NCI-H2227 (cell line): ENCODE data around the gene RAB11FIP4.

Experiments used
- DNase-seq: peaks from one replicate; lab custom pipeline; 2025; ENCODE audit not compliant: unreplicated experiment; lab: John Stamatoyannopoulos, UW

The RAB11FIP4 gene

DNA sequence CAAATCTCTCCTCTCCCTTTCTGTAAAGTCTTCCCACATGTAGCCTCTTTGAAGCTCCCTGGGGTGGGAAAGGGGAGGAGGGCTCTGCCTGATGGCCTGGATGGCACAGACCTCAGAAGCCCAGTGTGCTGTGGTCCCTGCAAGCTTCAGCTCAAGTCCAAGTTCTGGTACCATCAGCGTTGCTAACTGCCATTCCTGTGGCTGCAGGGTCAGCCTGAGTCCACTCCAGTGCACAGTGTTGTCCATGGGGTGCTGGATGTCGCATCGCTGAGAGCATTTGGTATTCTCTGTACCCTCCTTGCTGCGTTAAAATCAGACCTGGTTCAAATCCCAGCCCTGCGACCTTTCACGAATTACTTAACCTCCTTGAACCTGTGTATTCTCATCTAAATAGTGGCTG, 105.1 kb downstream of the RAB11FIP4 start:
- DNase-seq: no peak

GRCh38 chr17:31497431-31497830, 106.0 kb downstream of the RAB11FIP4 start:
- DNase-seq: no peak

DNA sequence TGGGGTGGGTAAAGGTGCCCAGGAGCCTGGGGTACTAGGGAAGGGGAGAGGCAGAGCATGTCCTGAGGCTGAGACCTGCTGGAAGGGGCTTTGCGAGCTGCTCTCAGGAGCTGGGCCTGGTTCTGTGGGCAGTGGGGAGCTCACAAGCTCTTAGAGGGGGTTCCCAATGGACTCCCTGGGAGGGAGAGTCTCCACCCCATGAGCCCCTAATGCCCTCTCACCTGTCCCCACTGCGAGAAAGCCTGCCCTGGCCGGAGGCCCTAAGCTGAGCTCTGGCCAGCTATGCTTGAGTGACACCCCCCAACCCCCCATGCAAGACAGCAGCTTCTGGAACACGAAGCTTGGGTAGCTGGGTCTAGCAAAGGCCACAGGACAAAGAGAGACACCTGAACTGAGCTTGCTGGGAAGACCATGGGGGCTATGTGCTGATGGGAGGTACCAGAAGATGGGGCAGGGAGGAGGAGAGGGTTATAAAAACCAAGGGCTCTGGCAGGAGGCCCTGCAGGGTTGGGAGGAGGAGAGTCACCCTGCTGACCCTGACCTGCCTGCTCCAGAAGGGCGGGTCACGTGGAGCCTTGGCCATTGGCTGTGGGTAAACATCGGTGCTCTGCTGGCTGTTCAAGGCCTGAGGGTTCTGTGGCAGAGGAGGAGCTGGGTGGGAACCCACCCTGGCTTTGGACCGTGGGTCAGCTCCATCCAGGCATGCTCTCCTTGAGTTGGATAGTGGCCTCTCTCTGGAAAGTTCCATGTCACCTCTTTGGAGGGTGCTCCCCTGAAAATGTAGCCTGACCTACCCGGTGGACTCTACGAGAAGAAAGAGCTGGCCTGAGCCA, 106.7 kb downstream of the RAB11FIP4 start:
- DNase-seq: no peak

DNA sequence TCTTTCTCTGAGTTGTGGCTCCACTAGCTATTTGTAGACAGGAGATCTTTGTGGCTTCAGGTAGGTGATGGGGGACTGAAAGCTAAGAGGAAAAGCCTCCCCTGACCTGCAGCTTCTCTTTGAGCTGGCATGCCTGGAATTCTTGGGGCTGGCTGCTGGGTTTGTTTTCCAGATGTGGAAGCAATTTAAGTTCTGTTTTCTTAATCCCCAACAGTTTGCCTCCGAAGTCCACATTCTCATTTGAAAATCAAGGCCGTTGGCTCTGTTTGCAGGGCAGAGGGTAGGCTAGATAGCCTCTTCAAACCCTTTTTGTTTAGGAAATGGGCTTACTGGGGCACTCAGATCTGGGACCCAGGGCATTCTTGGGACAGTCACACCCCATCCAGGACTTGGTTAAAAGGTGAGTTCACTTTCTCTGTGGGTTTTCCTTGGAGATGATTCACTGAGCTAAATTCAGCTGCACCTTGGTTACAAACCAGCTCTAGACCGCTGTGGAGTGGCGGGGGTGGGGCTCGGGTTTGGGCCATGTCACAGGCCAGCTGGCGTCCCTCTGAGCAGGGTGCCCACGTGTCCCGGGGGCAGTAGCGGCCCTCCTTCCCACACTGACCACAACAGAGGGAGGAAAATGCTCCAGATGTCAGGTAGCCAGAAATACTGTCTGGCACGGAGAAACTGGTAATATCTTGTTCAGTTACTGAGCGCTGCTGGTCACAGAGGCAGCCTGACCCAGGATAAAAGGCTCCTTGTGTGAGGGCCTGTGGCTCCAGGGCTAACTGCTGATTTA, 108.5 kb downstream of the RAB11FIP4 start:
- DNase-seq: no peak

- no peak for DNase-seq
Observed at GRCh38 chr17:31506517-31506916, 115.0 kb downstream of the RAB11FIP4 start.

GRCh38 chr17:31508288-31509094, 117.0 kb downstream of the RAB11FIP4 start:
- DNase-seq: no peak

DNA sequence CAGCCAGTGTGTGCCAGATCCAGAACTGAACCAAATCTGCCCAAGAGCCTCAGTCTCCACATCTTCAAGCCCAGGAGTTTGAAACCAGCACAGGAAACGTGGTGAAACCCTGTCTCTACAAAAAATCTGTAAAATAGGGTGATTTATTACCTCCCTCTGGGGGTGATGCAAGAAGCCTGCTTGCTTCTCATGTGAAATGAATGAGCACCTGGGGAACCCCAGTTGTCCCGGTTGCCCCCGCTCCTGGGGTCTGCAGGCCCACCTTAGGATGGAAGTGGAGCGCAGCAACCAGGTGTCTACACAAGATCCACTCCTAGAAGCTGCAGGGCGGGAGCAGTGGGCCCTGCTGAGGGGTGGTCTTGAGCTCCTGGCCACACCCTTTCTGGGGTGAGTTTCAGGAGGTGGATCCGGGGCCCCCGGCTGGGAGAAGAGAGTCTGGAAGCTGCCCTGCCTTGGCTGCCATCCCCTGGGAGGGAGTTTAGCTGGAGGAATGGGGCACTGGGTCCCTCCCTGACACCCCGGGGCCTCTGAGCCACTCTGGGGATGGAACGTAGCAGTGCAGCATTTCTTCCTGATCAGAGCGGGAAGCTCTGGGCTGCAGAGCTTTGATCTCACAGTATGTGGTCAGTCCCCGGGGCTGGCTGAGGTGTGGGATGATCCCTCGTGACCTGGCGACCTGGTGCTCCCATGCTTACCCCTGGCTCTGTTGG, 117.8 kb downstream of the RAB11FIP4 start:
- no peak for DNase-seq

- DNase-seq: no peak
Observed at GRCh38 chr17:31509805-31510177, 118.3 kb downstream of the RAB11FIP4 start.

DNA sequence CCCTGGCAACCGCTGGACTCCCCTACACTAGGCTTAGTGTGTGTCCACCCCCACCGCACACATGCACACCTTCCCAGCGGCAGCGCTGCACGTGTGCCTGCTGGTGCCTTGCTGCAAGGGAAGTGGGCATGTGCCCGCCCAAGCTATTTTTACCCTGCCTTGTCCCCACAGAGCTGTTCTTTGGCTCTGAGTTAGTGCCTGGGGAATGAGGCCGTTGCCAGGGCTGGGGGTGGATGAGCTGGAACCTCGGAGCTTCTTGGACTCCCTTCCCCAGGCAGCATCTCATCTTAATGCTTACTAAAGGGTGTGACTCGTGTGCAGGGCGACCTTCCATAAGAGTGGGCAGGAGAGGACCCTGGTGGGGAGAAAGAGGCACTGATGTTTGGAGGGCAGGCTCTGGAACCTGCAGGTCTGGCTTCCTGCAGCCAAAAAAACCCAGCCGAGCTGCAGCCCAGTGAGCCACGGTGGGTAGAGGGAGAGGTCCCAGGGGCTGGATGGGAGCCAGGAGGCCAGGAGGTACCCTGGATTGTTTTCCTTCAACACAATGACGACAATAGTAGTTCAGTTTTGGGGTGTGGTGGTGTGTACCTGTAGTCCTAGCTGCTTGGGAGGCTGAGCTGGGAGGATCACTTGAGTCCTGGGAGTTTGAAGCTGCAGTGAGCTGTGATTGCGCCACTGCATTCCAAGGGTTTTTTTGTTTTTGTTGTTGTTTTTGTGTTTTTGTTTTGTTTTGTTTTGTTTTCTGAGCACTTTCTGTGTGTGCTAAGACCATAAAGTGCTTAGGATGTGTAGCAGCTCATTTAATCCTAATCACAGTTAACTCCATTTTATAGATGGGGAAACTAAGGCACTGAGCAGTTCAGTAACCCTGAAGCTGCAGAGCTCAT, 119.1 kb downstream of the RAB11FIP4 start:
- DNase-seq: no peak

- DNase-seq: no peak
Observed at GRCh38 chr17:31511195-31511578, 119.7 kb downstream of the RAB11FIP4 start.

DNA sequence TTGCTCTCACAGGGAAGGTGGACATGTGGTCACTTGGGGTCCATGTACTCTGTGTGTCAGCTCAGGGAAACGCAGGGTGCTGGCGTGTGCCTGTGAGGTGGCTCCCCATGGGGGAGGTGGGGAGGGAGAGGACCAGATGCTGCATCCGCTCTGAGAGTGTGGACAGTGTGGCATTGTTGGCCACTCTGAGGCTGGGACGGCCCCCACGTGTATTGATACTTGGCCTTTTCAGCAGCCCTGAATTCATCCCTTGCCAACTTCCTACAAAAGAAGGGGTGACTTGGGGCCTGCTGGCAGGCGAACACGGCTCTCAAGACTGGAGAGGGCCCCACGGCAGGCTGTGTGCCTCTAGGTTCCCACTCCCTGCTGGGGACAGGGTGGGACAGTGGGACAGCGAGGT, 120.1 kb downstream of the RAB11FIP4 start:
- no peak for DNase-seq

- DNase-seq: no peak
Observed at GRCh38 chr17:31512104-31512740, 120.7 kb downstream of the RAB11FIP4 start.

GRCh38 chr17:31512796-31513195, 121.3 kb downstream of the RAB11FIP4 start:
- no peak for DNase-seq

DNA sequence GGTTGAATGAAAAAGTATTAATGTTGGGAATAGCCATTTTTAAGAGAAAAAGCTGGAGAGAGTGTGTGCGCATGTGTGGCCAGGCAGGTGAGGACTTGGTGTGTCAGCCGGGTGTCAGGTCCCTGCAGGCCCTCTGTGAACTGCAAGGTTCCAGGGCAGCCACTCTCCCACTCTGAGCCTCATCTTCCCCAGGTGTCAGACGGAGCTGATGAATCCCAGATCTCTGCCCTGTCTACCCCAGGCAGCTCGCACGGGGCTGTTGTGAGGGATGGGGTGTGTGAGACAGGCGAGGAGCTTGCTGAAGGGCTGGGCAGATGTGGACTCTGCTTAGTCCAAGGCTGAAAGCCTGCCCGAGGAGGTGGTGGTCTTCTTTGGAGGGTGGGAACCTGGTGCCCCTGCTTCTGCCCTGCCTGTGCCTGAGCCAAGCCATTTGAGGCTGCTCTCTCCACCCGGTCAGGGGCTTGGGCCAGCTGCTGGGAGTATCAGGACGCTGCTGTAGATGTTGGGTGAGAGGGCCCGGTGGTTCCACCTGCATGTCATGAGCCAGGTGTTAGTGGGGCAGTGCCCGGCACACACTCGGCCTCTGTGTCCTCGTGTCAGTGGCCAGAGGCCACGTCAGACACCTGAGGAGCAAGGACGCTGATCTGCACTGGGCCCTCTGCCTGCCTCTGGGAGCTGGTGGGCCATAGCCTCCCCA, 122.4 kb downstream of the RAB11FIP4 start:
- no peak for DNase-seq

DNA sequence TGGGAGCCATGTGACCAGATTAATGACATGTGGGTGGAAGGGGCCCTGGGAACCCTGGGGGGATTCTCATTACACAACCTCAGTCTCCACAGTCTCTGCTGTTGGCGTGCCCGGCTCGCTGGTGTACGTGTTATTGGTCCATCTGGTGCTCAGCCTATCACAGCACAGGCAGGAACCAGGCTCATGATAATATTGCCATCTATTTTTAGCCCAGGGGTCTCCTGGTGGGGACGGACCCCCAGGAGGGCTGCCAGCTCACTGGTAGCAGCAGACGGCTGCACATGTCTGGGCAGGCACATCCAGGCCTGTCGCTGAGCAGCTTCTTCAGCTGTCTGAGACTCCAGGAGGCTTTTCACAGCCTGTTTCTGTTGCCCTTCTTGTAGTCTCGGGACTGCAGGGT, 123.8 kb downstream of the RAB11FIP4 start:
- DNase-seq: peak; percentile 17

DNA sequence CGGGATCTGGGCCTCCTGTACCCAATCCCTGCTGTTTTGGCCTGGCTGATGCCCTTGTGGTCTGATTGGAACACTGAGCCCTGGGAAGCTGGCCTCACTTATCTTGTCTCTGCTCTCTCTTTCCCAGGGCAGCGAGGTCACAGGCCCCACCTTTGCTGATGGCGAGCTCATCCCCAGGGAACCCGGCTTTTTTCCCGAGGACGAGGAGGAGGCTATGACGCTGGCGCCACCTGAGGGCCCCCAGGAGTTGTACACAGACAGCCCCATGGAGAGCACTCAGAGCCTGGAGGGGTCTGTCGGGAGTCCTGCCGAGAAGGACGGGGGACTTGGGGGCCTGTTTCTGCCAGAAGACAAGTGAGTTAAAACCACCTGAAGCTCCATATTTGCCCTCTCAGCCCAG, 126.0 kb downstream of the RAB11FIP4 start:
- peak; percentile 24 for DNase-seq

- DNase-seq: no peak
Observed at GRCh38 chr17:31518478-31518877, 127.0 kb downstream of the RAB11FIP4 start.

GRCh38 chr17:31521632-31522283, 130.3 kb downstream of the RAB11FIP4 start:
- DNase-seq: no peak
